Right atrium auricular region (tissue), 2 donors: ENCODE results near the gene RAB36. TPM values are rescaled to one million over a fixed set of nuclear protein-coding genes. Genes with fewer than 3 reads are reported as not detected.
A peak's percentile ranks its signal among the peaks of the same experiment; 100 is the strongest.

Experiments
- DNase-seq: peaks from one replicate; pipeline ENCODE4 v3.0.0-alpha.2; 2019; ENCODE audit warnings: low spot score
- H3K27ac ChIP-seq, 2 donors: fragments of 200-600 bp; sonication (generic); 1 replicate in 1 of 2; 2 replicates in 1 of 2; pipeline ENCODE4 v1.5.1; 2016 to 2019
- H3K27me3 ChIP-seq, 2 donors: fragments of 200-600 bp; sonication (generic); one replicate each; pipeline versions ENCODE4 v1.5.1 to v1.6.0; 2017 to 2019
- H3K36me3 ChIP-seq: fragments of 200-600 bp; sonication (generic); one replicate; pipeline ENCODE4 v1.5.1; 2016
- H3K4me1 ChIP-seq, 2 donors: fragments of 200-600 bp; sonication (generic); one replicate each; pipeline versions ENCODE4 v1.5.1 to v1.6.0; 2017 to 2019
- H3K4me3 ChIP-seq, 2 donors: fragments of 200-600 bp; sonication (generic); 1 replicate in 1 of 2; 2 replicates in 1 of 2; pipeline ENCODE4 v1.5.1; 2017 to 2019; ENCODE audit warnings: mild to moderate bottlenecking in 1 of 2, moderate library complexity in 1 of 2
- H3K9me3 ChIP-seq, 2 donors: fragments of 200-600 bp; sonication (generic); one replicate each; pipeline ENCODE4 v1.5.1; 2019
- CTCF ChIP-seq, 2 donors: fragments of 200-600 bp; sonication (generic); IDR thresholded peaks; one replicate each; pipeline ENCODE4 v1.5.1; 2019; ENCODE audit warnings: antibody characterized with exemption in 2 of 2
- total RNA-seq, 2 donors: library from RNA; depleted of rRNA; stranded (reverse); fragments of >200 nt; gene quantifications; one replicate each; pipeline ENCODE4 v1.1.0, GENCODE V29; 2016

The RAB36 gene
- total RNA-seq, 2 donors from 2014 or later = 0.59 to 2.0 TPM

- H3K4me1 ChIP-seq = peaks cover 0 to 61% of the 10 kb centered on the region in 2 donors
Measured at GRCh38 chr22:23187871-23188700, 42.8 kb downstream of the RAB36 start.

GRCh38 chr22:23190526-23190925 is 45.2 kb downstream of the RAB36 start:
- Histone ChIP-seq H3K4me1 (peaks cover 0 to 55% of the 10 kb centered on the region in 2 donors), H3K9me3 (no peaks in the 10 kb centered on the region), H3K4me3 (no peak overlapping the region), H3K27ac (peak overlapping the region; percentile 22 to 72), H3K36me3 (no peaks in the 10 kb centered on the region), H3K27me3 (no peaks in the 10 kb centered on the region)
- no peak for DNase-seq
- TF ChIP-seq CTCF (IDR thresholded peaks at IDR 0.05) = no peak

More at GRCh38 chr22:23187871-23188700, 42.8 kb downstream of the RAB36 start:
- Histone ChIP-seq H3K9me3 (no peaks in the 10 kb centered on the region), H3K4me3 (no peak overlapping the region), H3K27me3 (no peaks in the 10 kb centered on the region), H3K27ac (no peak overlapping the region), H3K36me3 (no peaks in the 10 kb centered on the region)
- DNase-seq = no peak
- no peak for TF ChIP-seq CTCF (IDR thresholded peaks at IDR 0.05)

GRCh38 chr22:23192133-23192532 is 46.9 kb downstream of the RAB36 start:
- no peak overlapping the region for H3K4me3 ChIP-seq
- DNase-seq = no peak
- H3K27ac ChIP-seq = peak overlapping the region in 1 of 2 donors; percentile 38
- H3K36me3 ChIP-seq = no peaks in the 10 kb centered on the region
- H3K27me3 ChIP-seq = no peaks in the 10 kb centered on the region
- TF ChIP-seq CTCF (IDR thresholded peaks at IDR 0.05) = no peak
- peaks cover 0 to 62% of the 10 kb centered on the region in 2 donors for H3K4me1 ChIP-seq
- H3K9me3 ChIP-seq = no peaks in the 10 kb centered on the region

GRCh38 chr22:23192558-23192957 is 47.3 kb downstream of the RAB36 start:
- peak overlapping the region in 1 of 2 donors; percentile 38 for H3K27ac ChIP-seq
- no peak for DNase-seq
- no peak for TF ChIP-seq CTCF (IDR thresholded peaks at IDR 0.05)
- H3K4me1 ChIP-seq = peaks cover 0 to 62% of the 10 kb centered on the region in 2 donors
- no peak overlapping the region for H3K4me3 ChIP-seq
- no peaks in the 10 kb centered on the region for H3K9me3 ChIP-seq
- H3K27me3 ChIP-seq = no peaks in the 10 kb centered on the region
- no peaks in the 10 kb centered on the region for H3K36me3 ChIP-seq

- Histone ChIP-seq H3K36me3 (no peaks in the 10 kb centered on the region), H3K4me1 (peaks cover 0 to 56% of the 10 kb centered on the region in 2 donors), H3K27me3 (no peaks in the 10 kb centered on the region), H3K9me3 (no peaks in the 10 kb centered on the region), H3K4me3 (no peak overlapping the region), H3K27ac (no peak overlapping the region)
- no peak for TF ChIP-seq CTCF (IDR thresholded peaks at IDR 0.05)
- no peak for DNase-seq
Measured at GRCh38 chr22:23193196-23193827, 48.0 kb downstream of the RAB36 start.
